ENCODE measurements around the gene OSGIN1. TPM values are rescaled to one million over a fixed set of nuclear protein-coding genes. Genes with fewer than 3 reads are reported as not detected.

The OSGIN1 gene
- total RNA-seq, 2 donors from 2014 or later = 4.4 to 9.4 TPM

DNA sequence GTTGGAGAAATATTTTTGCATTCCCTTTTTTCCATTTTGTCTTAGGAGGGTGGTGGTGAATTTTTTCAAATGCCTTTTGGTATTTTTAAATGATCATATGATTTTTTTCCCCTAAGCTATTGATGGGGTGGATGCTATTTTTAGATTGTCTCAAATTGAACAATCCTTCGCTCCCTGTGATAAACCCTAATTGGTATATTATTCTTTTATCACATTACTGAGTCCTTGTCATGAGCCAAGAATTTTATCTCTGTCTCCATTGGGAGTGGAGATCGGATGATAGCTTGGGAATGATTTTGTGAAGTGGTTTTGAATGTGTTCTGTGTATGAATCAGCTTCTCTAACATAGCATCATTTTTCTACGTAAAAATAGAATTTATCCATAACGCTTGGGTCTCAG lies 30.5 kb downstream of the OSGIN1 start:
- H3K4me1 ChIP-seq (replicated peaks) = no peaks in the 10 kb centered on the region
- TF ChIP-seq POLR2A (IDR thresholded peaks at IDR 0.05) (no peak), POLR2AphosphoS5 (IDR thresholded peaks at IDR 0.05) (no peak)
- TF ChIP-seq, protein P1, sequence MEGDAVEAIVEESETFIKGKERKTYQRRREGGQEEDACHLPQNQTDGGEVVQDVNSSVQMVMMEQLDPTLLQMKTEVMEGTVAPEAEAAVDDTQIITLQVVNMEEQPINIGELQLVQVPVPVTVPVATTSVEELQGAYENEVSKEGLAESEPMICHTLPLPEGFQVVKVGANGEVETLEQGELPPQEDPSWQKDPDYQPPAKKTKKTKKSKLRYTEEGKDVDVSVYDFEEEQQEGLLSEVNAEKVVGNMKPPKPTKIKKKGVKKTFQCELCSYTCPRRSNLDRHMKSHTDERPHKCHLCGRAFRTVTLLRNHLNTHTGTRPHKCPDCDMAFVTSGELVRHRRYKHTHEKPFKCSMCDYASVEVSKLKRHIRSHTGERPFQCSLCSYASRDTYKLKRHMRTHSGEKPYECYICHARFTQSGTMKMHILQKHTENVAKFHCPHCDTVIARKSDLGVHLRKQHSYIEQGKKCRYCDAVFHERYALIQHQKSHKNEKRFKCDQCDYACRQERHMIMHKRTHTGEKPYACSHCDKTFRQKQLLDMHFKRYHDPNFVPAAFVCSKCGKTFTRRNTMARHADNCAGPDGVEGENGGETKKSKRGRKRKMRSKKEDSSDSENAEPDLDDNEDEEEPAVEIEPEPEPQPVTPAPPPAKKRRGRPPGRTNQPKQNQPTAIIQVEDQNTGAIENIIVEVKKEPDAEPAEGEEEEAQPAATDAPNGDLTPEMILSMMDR (IDR thresholded peaks at IDR 0.05) = no peak
- H3K27ac ChIP-seq = no peak overlapping the region
- H3K9me3 ChIP-seq = no peaks in the 10 kb centered on the region
- H3K36me3 ChIP-seq = no peaks in the 10 kb centered on the region
- H3K4me3 ChIP-seq = no peak overlapping the region
- intact Hi-C loops (cut with DNase I) = no loop called here
- WGBS = 50% methylated on average over 4 of the region's 4 CpGs
- no peak for DNase-seq (ENCODE audit: low spot score)
- no peaks in the 10 kb centered on the region for H3K27me3 ChIP-seq (replicated peaks; ENCODE audit: insufficient read depth)

DNA sequence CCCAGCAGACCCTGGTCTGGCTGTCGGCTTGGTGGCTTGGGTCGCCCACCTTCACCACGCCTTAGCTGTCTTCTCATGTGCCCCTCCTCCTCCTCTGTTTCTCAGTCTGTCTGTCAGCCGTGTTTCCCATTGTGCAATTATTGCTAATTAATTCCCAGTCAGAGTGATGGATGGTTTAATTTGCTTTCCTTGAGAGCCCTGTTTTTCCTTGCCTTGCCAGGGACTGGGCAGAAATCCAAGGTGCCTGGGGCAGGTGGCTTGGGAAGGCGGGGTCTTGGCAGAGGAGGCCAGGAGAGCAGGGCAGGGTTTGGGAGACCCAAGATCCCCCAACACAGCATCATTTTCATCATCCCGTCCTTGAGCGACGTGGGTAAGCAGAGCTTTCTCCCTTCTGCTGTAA lies 36.3 kb downstream of the OSGIN1 start:
- 39% methylated on average over 8 of the region's 8 CpGs for WGBS
- Histone ChIP-seq H3K27ac (no peak overlapping the region), H3K9me3 (no peaks in the 10 kb centered on the region), H3K4me3 (no peak overlapping the region), H3K27me3 (replicated peaks; ENCODE audit: insufficient read depth) (no peaks in the 10 kb centered on the region), H3K36me3 (no peaks in the 10 kb centered on the region), H3K4me1 (replicated peaks) (no peaks in the 10 kb centered on the region)
- TF ChIP-seq POLR2A (IDR thresholded peaks at IDR 0.05) = no peak
- TF ChIP-seq, protein P1 (IDR thresholded peaks at IDR 0.05) = no peak
- no peak for TF ChIP-seq POLR2AphosphoS5 (IDR thresholded peaks at IDR 0.05)
- intact Hi-C loops (cut with DNase I) = no loop called here
- DNase-seq (ENCODE audit: low spot score) = no peak

DNA sequence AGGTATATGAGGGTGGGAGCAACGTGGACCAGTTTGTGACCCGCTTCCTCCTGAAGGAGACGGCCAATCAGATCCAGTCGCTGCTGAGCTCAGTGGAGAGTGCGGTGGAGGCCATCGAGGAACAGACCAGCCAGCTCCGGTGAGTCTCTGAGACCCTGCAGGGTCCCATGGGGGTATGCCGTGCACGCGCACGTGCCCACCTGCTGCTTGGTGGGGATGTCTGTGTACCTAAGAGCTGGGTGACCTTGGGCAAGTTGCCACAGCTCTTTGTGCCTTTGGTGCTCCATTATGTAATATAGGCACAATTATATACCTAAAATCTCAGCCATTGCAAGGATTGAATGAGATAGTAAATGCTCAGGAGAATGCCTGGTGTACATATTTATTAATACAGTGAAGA lies 37.5 kb downstream of the OSGIN1 start:
- no peaks in the 10 kb centered on the region for H3K9me3 ChIP-seq
- H3K27ac ChIP-seq = no peak overlapping the region
- no peak for DNase-seq (ENCODE audit: low spot score)
- intact Hi-C loops (cut with DNase I) = no loop called here
- H3K4me3 ChIP-seq = no peak overlapping the region
- 93% methylated on average over 11 of the region's 11 CpGs for WGBS
- no peaks in the 10 kb centered on the region for H3K27me3 ChIP-seq (replicated peaks; ENCODE audit: insufficient read depth)
- TF ChIP-seq POLR2A (IDR thresholded peaks at IDR 0.05) (no peak), POLR2AphosphoS5 (IDR thresholded peaks at IDR 0.05) (no peak)
- TF ChIP-seq, protein P1 (IDR thresholded peaks at IDR 0.05) = no peak
- no peaks in the 10 kb centered on the region for H3K4me1 ChIP-seq (replicated peaks)
- no peaks in the 10 kb centered on the region for H3K36me3 ChIP-seq

DNA sequence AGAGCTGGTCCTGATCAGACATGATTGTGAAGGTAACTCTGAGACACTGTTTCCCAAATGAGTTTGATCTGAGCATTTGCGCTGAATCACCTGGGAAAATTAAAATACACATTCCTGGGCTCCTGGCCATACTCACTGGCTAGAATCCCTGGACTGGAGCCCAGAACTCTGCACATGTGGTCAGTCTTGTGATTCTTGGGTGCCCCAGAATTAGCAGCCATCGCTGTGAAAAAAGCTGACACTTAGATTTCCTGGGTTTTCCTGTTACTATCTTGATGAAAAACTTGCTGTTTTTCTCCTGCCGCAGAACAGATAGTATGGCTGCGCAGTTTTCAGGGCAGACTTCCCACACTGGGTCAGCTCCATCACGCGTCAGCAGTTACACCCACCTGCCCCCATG lies 39.6 kb downstream of the OSGIN1 start:
- no peaks in the 10 kb centered on the region for H3K4me1 ChIP-seq (replicated peaks)
- no peak for DNase-seq (ENCODE audit: low spot score)
- no peaks in the 10 kb centered on the region for H3K27me3 ChIP-seq (replicated peaks; ENCODE audit: insufficient read depth)
- intact Hi-C loops (cut with DNase I) = no loop called here
- 65% methylated on average over 6 of the region's 6 CpGs for WGBS
- TF ChIP-seq POLR2AphosphoS5 (IDR thresholded peaks at IDR 0.05) (peak; percentile 43), POLR2A (IDR thresholded peaks at IDR 0.05) (no peak)
- TF ChIP-seq, protein P1 (IDR thresholded peaks at IDR 0.05) = no peak
- H3K27ac ChIP-seq = no peak overlapping the region
- H3K4me3 ChIP-seq = no peak overlapping the region
- H3K36me3 ChIP-seq = no peaks in the 10 kb centered on the region
- H3K9me3 ChIP-seq = no peaks in the 10 kb centered on the region

DNA sequence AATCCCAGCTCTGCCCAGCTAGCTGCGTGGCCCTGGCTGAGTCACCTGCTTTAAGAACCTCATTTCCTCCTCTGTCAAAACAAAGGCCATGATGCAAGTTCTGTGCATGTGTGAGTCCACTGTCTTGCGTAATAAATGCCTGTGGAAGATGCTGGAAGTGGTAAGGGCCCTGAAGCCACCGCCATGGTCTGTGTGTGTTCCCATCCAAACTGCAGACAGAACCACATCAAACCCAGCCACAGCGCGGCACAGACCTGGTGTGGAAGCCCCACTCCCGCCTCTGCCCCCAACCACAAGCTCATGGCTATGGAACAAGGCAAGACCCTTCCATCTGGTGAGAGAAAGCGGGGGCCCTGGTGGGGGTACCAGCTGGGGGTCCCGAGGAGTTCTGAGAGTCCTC lies 41.0 kb downstream of the OSGIN1 start:
- no peak overlapping the region for H3K27ac ChIP-seq
- WGBS = 89% methylated on average over 4 of the region's 8 CpGs
- no peak overlapping the region for H3K4me3 ChIP-seq
- H3K4me1 ChIP-seq (replicated peaks) = no peaks in the 10 kb centered on the region
- no peaks in the 10 kb centered on the region for H3K9me3 ChIP-seq
- no peaks in the 10 kb centered on the region for H3K36me3 ChIP-seq
- TF ChIP-seq POLR2AphosphoS5 (IDR thresholded peaks at IDR 0.05) (no peak), POLR2A (IDR thresholded peaks at IDR 0.05) (no peak)
- TF ChIP-seq, protein P1 (IDR thresholded peaks at IDR 0.05) = no peak
- no peak for DNase-seq (ENCODE audit: low spot score)
- H3K27me3 ChIP-seq (replicated peaks; ENCODE audit: insufficient read depth) = no peaks in the 10 kb centered on the region
- intact Hi-C loops (cut with DNase I) = no loop called here

Data from prostate gland (tissue), 2 donors.